Measurements from ENCODE around the gene MAP4K2.

MAP4K2 gene

GRCh38 chr11:64803846-64804345 lies 882 bp upstream of the MAP4K2 start:
- DNase-seq = peak; percentile 19
- peak overlapping the region; percentile 62 for H2AFZ ChIP-seq (ENCODE audit: low read depth, low read length)

GRCh38 chr11:64802370-64803157 lies 450 bp downstream of the MAP4K2 start:
- Histone ChIP-seq H3K79me2 (ENCODE audit: insufficient read depth, low read length) (no peaks in the 10 kb centered on the region), H3K9me3 (ENCODE audit: insufficient read depth, low read length, severe bottlenecking) (no peaks in the 10 kb centered on the region), H3K36me3 (ENCODE audit: insufficient read depth, low read length) (peaks cover 28% of the 10 kb centered on the region), H3K4me2 (ENCODE audit: insufficient read depth, low read length) (peak overlapping the region; percentile 75), H3K27ac (ENCODE audit: low read length) (0 out of 2 replicates have a peak overlapping the region, but pooled peaks have one; percentile 30), H3K27me3 (ENCODE audit: insufficient read depth, low read length, poor library complexity) (no peaks in the 10 kb centered on the region), H3K4me3 (ENCODE audit: low read depth in 1 of 2, low read length in 2 of 2) (peak overlapping the region; percentile 18 to 62; a peak in 3 of 4 replicates), H2AFZ (ENCODE audit: low read depth, low read length) (peak overlapping the region; percentile 68), H3K4me1 (ENCODE audit: insufficient read depth, low read length) (peaks cover 41% of the 10 kb centered on the region), H3K9ac (ENCODE audit: low read depth, low read length) (peak overlapping the region; percentile 54), H4K20me1 (ENCODE audit: insufficient read depth, low read length) (0 out of 2 replicates have a peak, but pooled peaks cover 6% of the 10 kb centered on the region)
- DNase-seq (peak; percentile 17), ATAC-seq (ENCODE audit: insufficient read depth, low read depth) (no peak)
- no peak for TF ChIP-seq EZH2 (IDR thresholded peaks at IDR 0.05; ENCODE audit: borderline replicate concordance, low read depth, low read length, severe bottlenecking)
- TF ChIP-seq, protein P1, sequence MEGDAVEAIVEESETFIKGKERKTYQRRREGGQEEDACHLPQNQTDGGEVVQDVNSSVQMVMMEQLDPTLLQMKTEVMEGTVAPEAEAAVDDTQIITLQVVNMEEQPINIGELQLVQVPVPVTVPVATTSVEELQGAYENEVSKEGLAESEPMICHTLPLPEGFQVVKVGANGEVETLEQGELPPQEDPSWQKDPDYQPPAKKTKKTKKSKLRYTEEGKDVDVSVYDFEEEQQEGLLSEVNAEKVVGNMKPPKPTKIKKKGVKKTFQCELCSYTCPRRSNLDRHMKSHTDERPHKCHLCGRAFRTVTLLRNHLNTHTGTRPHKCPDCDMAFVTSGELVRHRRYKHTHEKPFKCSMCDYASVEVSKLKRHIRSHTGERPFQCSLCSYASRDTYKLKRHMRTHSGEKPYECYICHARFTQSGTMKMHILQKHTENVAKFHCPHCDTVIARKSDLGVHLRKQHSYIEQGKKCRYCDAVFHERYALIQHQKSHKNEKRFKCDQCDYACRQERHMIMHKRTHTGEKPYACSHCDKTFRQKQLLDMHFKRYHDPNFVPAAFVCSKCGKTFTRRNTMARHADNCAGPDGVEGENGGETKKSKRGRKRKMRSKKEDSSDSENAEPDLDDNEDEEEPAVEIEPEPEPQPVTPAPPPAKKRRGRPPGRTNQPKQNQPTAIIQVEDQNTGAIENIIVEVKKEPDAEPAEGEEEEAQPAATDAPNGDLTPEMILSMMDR (IDR thresholded peaks at IDR 0.05; ENCODE audit: borderline replicate concordance, extremely low read depth, low read length, poor library complexity, severe bottlenecking) = no peak

More at GRCh38 chr11:64803846-64804345, 882 bp upstream of the MAP4K2 start:
- peak overlapping the region; percentile 75 for H3K4me2 ChIP-seq (ENCODE audit: insufficient read depth, low read length)
- H3K36me3 ChIP-seq (ENCODE audit: insufficient read depth, low read length) = peaks cover 34% of the 10 kb centered on the region
- H3K4me1 ChIP-seq (ENCODE audit: insufficient read depth, low read length) = peaks cover 54% of the 10 kb centered on the region
- H3K27ac ChIP-seq (ENCODE audit: low read length) = peak overlapping the region; percentile 62
- no peaks in the 10 kb centered on the region for H3K27me3 ChIP-seq (ENCODE audit: insufficient read depth, low read length, poor library complexity)
- peak; percentile 18 for ATAC-seq (ENCODE audit: insufficient read depth, low read depth)
- TF ChIP-seq, protein P1 (IDR thresholded peaks at IDR 0.05; ENCODE audit: borderline replicate concordance, extremely low read depth, low read length, poor library complexity, severe bottlenecking) = no peak
- no peak for TF ChIP-seq EZH2 (IDR thresholded peaks at IDR 0.05; ENCODE audit: borderline replicate concordance, low read depth, low read length, severe bottlenecking)
- peak overlapping the region; percentile 54 for H3K9ac ChIP-seq (ENCODE audit: low read depth, low read length)
- no peaks in the 10 kb centered on the region for H3K9me3 ChIP-seq (ENCODE audit: insufficient read depth, low read length, severe bottlenecking)
- peak overlapping the region; percentile 47 to 62 for H3K4me3 ChIP-seq (ENCODE audit: low read depth in 1 of 2, low read length in 2 of 2)
- H4K20me1 ChIP-seq (ENCODE audit: insufficient read depth, low read length) = 0 out of 2 replicates have a peak, but pooled peaks cover 6% of the 10 kb centered on the region
- peaks cover 6% of the 10 kb centered on the region; the same call in 1 of the 2 replicates for H3K79me2 ChIP-seq (ENCODE audit: insufficient read depth, low read length)

DNA sequence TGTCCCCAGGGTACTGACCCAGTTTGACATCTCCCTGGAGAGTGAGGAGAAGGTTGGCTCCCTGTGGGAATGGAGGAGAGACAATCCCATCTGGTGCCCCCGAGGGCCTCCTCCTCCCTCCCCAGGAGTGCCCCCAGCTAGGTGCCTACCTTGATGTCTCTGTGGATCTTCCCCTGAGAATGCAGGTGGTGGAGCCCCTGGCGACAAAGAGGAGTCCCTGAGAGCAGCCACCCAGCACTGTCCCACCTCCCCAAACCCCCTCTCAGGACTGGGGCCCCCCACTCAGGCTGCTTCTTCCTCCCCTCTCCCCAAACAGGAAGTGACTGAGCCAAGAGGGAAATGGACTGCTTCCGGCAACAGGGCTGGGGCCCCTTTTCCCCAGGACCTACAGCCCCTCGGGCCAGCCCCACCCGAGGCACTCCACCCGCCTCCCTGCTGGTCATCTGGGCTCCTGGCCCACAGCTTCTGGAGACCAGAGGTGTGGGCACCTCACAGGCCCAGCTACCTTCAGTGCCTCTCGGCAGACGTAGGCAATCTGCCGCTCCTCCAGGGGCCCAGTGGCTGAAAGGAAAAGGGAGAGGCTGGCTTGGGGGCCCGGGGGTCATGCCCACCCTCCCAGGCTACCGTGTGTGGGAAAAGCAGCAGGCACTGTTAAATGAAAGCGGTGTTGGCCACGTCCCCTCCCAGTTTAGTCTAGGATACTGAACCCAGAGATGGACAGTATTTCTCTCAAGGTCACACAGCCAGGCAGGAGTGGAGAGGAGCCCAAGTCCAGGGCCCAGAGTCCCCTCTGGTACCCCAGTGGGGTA lies 1.2 kb downstream of the MAP4K2 start:
- Histone ChIP-seq H3K36me3 (ENCODE audit: insufficient read depth, low read length) (peaks cover 25% of the 10 kb centered on the region), H3K4me1 (ENCODE audit: insufficient read depth, low read length) (peaks cover 35% of the 10 kb centered on the region), H3K9me3 (ENCODE audit: insufficient read depth, low read length, severe bottlenecking) (no peaks in the 10 kb centered on the region), H2AFZ (ENCODE audit: low read depth, low read length) (0 out of 2 replicates have a peak overlapping the region, but pooled peaks have one; percentile 68), H3K27ac (ENCODE audit: low read length) (0 out of 2 replicates have a peak overlapping the region, but pooled peaks have one; percentile 30), H3K27me3 (ENCODE audit: insufficient read depth, low read length, poor library complexity) (no peaks in the 10 kb centered on the region), H4K20me1 (ENCODE audit: insufficient read depth, low read length) (0 out of 2 replicates have a peak, but pooled peaks cover 4% of the 10 kb centered on the region), H3K4me3 (ENCODE audit: low read depth in 1 of 2, low read length in 2 of 2) (peak overlapping the region in 1 of 2 experiments; percentile 62; a peak in 2 of 4 replicates), H3K79me2 (ENCODE audit: insufficient read depth, low read length) (no peaks in the 10 kb centered on the region), H3K4me2 (ENCODE audit: insufficient read depth, low read length) (peak overlapping the region; percentile 75), H3K9ac (ENCODE audit: low read depth, low read length) (peak overlapping the region; percentile 54)
- TF ChIP-seq, protein P1 (IDR thresholded peaks at IDR 0.05; ENCODE audit: borderline replicate concordance, extremely low read depth, low read length, poor library complexity, severe bottlenecking) = no peak
- TF ChIP-seq EZH2 (IDR thresholded peaks at IDR 0.05; ENCODE audit: borderline replicate concordance, low read depth, low read length, severe bottlenecking) = no peak
- no peak for DNase-seq
- ATAC-seq (ENCODE audit: insufficient read depth, low read depth) = no peak
